Subcutaneous abdominal adipose tissue (tissue), 5 donors: Measurements from ENCODE around the gene OAS3.
"Not testable (repeated sequence)": the region's sequence is repeated elsewhere in the genome, so short reads cannot be mapped to it uniquely, and the experiment has no call there.

Experiments used
- H3K27ac ChIP-seq: one replicate; pipeline ENCODE4 v1.7.0; 2013; ENCODE audit warnings: low read depth, mild to moderate bottlenecking, inconsistent platforms, low read length, moderate library complexity
- H3K27me3 ChIP-seq, 5 donors: one replicate each; pipeline ENCODE4 v1.7.0; 2013; ENCODE audit warnings: low read length in 5 of 5, inconsistent platforms in 1 of 5; ENCODE audit not compliant: control insufficient read depth in 5 of 5, insufficient read depth in 4 of 5
- H3K36me3 ChIP-seq, 5 donors: one replicate each; pipeline ENCODE4 v1.7.0; 2013; ENCODE audit warnings: low read length in 5 of 5; ENCODE audit not compliant: control insufficient read depth in 5 of 5, insufficient read depth in 5 of 5
- H3K4me1 ChIP-seq, 5 donors: one replicate each; pipeline ENCODE4 v1.7.0; 2013; ENCODE audit warnings: low read length in 5 of 5, mild to moderate bottlenecking in 3 of 5, moderate library complexity in 1 of 5; ENCODE audit not compliant: control insufficient read depth in 5 of 5, insufficient read depth in 5 of 5
- H3K4me3 ChIP-seq, 5 donors: one replicate each; pipeline ENCODE4 v1.7.0; 2013; ENCODE audit warnings: low read length in 5 of 5, low read depth in 1 of 5
- H3K9ac ChIP-seq, 5 donors: one replicate each; pipeline ENCODE4 v1.7.0; 2013; ENCODE audit warnings: low read length in 5 of 5, mild to moderate bottlenecking in 4 of 5, moderate library complexity in 3 of 5
- H3K9me3 ChIP-seq, 5 donors: one replicate each; pipeline ENCODE4 v1.7.0; 2013; ENCODE audit warnings: low read length in 5 of 5; ENCODE audit not compliant: control insufficient read depth in 5 of 5
- donor health status: healthy.
- donor health status: healthy.
- donor health status: healthy.
- donor health status: healthy.
- donor health status: healthy.

Gene OAS3

DNA sequence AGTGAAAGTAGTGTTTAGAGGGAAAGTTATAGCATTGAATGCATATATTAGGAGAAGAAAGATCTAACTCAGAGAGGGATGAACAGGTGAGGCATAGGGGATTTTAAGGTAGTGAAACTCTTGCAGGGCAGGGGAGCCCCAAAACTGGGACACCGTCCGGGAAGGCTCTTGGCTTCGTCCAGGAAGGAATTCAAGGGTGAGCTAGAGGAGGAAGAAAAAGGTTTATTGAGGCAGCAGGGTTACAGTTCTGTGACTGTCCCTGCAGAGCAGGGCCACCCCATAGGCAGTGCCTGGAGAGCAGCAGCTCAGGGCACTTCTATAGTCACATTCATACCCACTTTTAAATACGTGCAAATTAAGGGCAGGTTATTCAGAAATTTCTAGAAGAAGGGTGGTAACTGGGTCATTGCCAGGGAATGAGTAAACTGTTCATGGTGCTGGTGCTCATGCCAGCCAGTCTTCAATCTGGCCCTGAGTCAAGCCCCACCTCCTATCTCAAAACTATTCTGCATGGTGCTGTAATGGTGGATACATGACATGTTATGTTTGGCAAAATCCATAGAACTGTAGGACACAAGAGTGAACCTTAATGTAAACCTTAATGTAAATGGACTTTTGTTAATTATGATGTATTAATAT, 32.7 kb upstream of the OAS3 start:
- no peaks in the 10 kb centered on the region for H3K9me3 ChIP-seq
- H3K27me3 ChIP-seq: no peaks in the 10 kb centered on the region
- H3K36me3 ChIP-seq: peaks cover 0 to 3% (median under 1%) of the 10 kb centered on the region in 5 donors
- peak overlapping the region in 1 of 5 donors; percentile 18 for H3K4me3 ChIP-seq
- no peak overlapping the region for H3K9ac ChIP-seq
- peaks cover 15 to 52% (median 48%) of the 10 kb centered on the region in 5 donors for H3K4me1 ChIP-seq
- H3K27ac ChIP-seq: peak overlapping the region; percentile 77

DNA sequence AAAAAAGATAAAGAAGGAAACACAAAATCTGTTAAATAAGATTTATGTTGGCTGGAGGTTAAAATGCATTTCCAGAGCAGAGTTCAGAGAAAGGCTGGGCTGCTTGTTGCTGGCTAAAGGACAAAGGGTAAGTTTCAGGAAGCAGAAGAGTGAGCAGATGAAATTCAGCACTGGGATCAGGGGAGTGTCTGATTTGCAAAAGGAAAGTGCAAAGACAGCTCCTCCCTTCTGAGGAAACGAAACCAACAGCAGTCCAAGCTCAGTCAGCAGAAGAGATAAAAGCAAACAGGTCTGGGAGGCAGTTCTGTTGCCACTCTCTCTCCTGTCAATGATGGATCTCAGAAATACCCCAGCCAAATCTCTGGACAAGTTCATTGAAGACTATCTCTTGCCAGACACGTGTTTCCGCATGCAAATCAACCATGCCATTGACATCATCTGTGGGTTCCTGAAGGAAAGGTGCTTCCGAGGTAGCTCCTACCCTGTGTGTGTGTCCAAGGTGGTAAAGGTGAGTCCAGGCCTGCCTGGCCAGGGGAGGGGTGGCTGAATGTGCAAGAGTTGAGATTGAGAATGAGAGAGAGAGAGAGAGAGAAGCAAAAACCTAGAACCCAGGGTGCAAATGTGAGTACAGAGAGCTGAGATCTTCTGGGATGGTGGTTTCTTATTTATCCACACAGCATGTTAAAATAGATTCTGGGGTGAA, 31.4 kb upstream of the OAS3 start, which contains the start of gene OAS1:
TSS of gene OAS1 (plus strand) at position 251 of the 703 bp plus-strand sequence. CDS start at position 329, 78 bp downstream.
- Histone ChIP-seq H3K36me3 (peaks cover 5 to 15% (median 10%) of the 10 kb centered on the region in 5 donors), H3K27ac (peak within 1 kb of the TSS; percentile 77), H3K4me1 (peaks cover 15 to 52% (median 48%) of the 10 kb centered on the region in 5 donors), H3K9me3 (no peaks in the 10 kb centered on the region), H3K9ac (peak within 1 kb of the TSS; percentile 57 to 99 (median 75)), H3K4me3 (peak within 1 kb of the TSS; percentile 68 to 96 (median 81)), H3K27me3 (no peaks in the 10 kb centered on the region)

DNA sequence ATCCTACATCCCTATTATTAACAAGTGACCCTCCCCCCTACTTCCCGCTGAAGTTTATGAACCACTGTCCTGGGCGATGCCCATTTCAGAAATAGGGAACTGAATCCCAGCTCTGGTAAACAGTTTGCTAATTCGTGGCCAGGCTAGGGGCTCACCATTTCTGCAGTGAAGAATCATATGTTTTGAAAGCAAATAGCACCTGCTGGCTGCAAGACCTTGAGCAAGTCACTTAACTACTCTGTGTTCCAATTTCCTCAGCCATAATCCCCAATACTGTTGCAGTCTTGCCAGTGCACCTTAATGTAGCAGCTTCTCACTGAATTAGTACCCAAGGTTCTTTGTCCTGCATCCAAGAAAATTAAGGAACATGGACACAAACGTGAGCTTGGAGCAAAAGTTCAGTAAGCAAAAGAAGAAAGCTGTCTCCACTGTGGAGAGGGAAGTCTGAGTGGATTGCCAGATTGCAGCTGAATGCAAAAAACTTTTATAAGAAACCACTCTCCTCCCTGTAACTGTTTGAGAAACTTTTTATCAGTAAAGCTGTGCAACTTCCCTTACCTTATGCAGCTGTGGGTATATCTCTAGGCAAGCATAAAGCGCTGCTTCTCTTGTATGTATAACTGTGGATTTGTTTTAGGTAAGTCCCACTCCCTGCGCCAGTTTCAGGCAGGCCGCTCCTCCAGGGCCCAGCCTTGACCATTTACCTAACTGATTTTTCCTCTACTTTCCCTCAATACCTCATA, 30.7 kb upstream of the OAS3 start:
- Histone ChIP-seq H3K27me3 (no peaks in the 10 kb centered on the region), H3K27ac (peak overlapping the region; percentile 77), H3K9ac (peak overlapping the region in 4 of 5 donors; percentile 75 to 99 (median 82)), H3K4me3 (peak overlapping the region; percentile 68 to 96 (median 81)), H3K4me1 (peaks cover 15 to 52% (median 48%) of the 10 kb centered on the region in 5 donors), H3K36me3 (peaks cover 7 to 23% (median 10%) of the 10 kb centered on the region in 5 donors), H3K9me3 (peaks cover 2 to 6% (median 4%) of the 10 kb centered on the region in 5 donors)

DNA sequence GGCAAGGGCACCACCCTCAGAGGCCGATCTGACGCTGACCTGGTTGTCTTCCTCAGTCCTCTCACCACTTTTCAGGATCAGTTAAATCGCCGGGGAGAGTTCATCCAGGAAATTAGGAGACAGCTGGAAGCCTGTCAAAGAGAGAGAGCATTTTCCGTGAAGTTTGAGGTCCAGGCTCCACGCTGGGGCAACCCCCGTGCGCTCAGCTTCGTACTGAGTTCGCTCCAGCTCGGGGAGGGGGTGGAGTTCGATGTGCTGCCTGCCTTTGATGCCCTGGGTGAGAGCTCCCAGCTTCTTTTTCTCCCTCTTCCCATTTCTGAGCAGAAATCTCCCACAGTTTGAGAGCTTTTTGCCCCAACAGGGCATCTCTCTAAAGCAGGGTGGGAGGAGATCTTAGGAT, 29.7 kb upstream of the OAS3 start:
- Histone ChIP-seq H3K27ac (no peak overlapping the region), H3K36me3 (peaks cover 9 to 28% (median 16%) of the 10 kb centered on the region in 5 donors), H3K9ac (peak overlapping the region in 3 of 5 donors; percentile 5 to 88 (median 64)), H3K9me3 (peaks cover 5 to 16% (median 13%) of the 10 kb centered on the region in 5 donors), H3K27me3 (no peaks in the 10 kb centered on the region), H3K4me3 (peak overlapping the region; percentile 68 to 96 (median 81)), H3K4me1 (peaks cover 15 to 52% (median 48%) of the 10 kb centered on the region in 5 donors)

DNA sequence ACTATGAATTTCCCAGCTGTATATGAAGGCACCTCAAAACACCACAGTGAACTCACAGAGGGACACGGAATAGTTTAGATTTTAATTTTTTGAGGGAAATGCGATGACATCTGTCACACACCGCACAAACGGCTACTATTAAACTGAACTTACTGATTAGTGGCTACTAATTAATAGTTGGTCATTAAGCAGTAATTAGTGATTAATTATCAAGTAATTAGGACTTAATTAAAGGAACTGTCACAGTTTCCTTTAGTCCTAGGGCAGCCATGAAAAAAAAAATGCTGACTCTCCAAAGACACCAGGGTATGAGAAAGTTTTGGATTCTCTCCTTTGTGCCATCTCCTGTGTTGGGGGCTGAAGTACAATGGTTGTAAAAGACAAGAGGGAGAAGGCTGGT, 28.6 kb upstream of the OAS3 start:
- H3K9me3 ChIP-seq: peaks cover 5 to 19% (median 13%) of the 10 kb centered on the region in 5 donors
- peaks cover 15 to 46% (median 41%) of the 10 kb centered on the region in 5 donors for H3K4me1 ChIP-seq
- no peak overlapping the region for H3K4me3 ChIP-seq
- H3K9ac ChIP-seq: no peak overlapping the region
- no peak overlapping the region for H3K27ac ChIP-seq
- no peaks in the 10 kb centered on the region for H3K27me3 ChIP-seq
- H3K36me3 ChIP-seq: peaks cover 9 to 28% (median 16%) of the 10 kb centered on the region in 5 donors

DNA sequence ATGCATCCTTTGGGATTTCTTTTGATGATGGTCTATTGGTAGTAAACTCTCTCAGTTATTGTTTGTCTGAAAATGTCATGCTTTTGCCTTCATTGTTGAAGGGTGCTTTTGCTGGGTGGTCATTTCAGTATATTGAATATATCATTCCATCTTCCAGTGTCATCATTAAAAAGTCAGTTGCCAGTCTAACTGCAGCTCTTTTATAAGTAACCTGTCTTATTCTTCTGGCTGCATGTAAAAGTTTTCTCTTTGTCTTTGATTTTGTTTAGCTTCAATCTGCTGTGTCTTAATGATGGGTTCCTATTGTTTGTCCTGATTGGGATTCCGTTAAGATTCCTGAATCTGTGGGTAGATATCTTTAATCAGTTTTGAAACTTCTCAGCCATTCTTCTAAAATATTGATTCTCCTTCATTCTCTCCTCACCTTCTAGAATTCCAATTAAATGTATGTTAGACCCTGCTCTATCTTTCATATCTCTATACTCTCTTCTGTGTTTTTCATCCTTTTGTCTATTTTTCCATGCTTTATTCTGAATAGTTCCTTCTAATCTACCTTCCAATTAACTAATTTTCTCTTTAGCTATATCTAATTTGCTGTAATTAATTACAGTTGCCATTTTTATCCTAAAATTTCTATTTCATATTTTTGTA, 25.1 kb upstream of the OAS3 start:
- Histone ChIP-seq H3K36me3 (peaks cover 22 to 48% (median 28%) of the 10 kb centered on the region in 5 donors), H3K27ac (no peak overlapping the region), H3K27me3 (no peaks in the 10 kb centered on the region), H3K9me3 (peaks cover 5 to 19% (median 13%) of the 10 kb centered on the region in 5 donors), H3K4me3 (no peak overlapping the region), H3K4me1 (peaks cover 0 to 21% (median 19%) of the 10 kb centered on the region in 5 donors), H3K9ac (no peak overlapping the region)

DNA sequence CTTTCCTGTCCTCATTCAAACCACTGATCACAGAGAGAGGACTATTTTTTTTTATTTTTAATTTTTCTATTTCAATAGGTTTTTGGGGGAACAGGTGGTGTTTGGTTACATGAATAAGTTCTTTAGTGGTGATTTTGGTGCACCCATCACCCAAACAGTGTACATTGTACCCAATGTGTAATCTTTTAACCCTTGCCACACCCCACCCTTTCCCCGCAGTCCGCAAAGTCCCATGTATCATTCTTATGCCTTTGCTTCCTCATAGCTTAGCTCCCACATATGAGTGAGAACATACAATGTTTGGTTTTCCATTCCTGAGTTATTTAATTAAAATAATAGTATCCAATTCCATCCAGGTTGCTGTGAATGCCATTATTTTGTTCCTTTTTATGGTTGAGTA, 24.4 kb upstream of the OAS3 start:
- Histone ChIP-seq H3K36me3 (peaks cover 25 to 55% (median 36%) of the 10 kb centered on the region in 5 donors), H3K9me3 (peaks cover 5 to 19% (median 13%) of the 10 kb centered on the region in 5 donors), H3K4me1 (peaks cover 0 to 14% (median 12%) of the 10 kb centered on the region in 5 donors)
- H3K9ac ChIP-seq, H3K27me3 ChIP-seq, H3K4me3 ChIP-seq, H3K27ac ChIP-seq: not testable (repeated sequence)

DNA sequence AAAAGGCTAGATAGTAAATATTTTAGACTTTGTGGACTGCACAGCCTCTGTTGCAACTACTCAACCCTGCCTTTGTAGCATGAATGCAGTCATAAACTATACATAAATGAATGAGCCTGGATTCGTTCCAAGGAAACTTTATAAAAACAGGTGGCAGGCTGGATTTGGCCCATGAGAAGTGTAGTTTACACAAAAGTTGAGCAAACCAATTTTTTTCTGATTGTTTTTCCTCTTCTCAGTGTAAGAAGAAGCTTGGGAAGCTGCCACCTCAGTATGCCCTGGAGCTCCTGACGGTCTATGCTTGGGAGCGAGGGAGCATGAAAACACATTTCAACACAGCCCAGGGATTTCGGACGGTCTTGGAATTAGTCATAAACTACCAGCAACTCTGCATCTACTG, 22.0 kb upstream of the OAS3 start:
- Histone ChIP-seq H3K27me3 (no peaks in the 10 kb centered on the region), H3K36me3 (peaks cover 28 to 67% (median 47%) of the 10 kb centered on the region in 5 donors), H3K4me1 (peaks cover 0 to 11% (median 8%) of the 10 kb centered on the region in 5 donors), H3K4me3 (no peak overlapping the region), H3K9ac (no peak overlapping the region), H3K27ac (peak overlapping the region; percentile 18), H3K9me3 (peaks cover 5 to 19% (median 13%) of the 10 kb centered on the region in 5 donors)

DNA sequence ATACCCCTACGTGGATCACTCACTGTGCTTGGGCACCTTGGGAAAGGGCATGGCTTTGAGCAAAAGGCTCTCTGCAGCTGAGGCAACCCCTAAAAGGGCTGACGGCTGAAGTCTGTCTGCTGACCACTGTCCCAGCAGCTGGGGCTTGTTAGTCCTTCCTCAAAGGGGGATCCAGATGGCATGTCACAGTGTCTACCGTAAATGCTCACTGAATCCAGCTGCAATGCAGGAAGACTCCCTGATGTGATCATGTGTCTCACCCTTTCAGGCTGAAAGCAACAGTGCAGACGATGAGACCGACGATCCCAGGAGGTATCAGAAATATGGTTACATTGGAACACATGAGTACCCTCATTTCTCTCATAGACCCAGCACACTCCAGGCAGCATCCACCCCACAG, 19.2 kb upstream of the OAS3 start:
- Histone ChIP-seq H3K27ac (no peak overlapping the region), H3K27me3 (no peaks in the 10 kb centered on the region), H3K4me3 (no peak overlapping the region), H3K9ac (no peak overlapping the region), H3K9me3 (no peaks in the 10 kb centered on the region), H3K4me1 (peaks cover 0 to 11% (median 8%) of the 10 kb centered on the region in 5 donors), H3K36me3 (peaks cover 13 to 59% (median 38%) of the 10 kb centered on the region in 5 donors)
